ENCODE data around the gene DRG2. TPM values are rescaled to one million over a fixed set of nuclear protein-coding genes. Genes with fewer than 3 reads are reported as not detected.

Gene DRG2
- total and polyA plus RNA-seq, 2 of the 13 experiments (the other 11 are each of a cell fraction or from before 2014, with no cell fraction given), result 20.1 to 26.6 TPM

DNA sequence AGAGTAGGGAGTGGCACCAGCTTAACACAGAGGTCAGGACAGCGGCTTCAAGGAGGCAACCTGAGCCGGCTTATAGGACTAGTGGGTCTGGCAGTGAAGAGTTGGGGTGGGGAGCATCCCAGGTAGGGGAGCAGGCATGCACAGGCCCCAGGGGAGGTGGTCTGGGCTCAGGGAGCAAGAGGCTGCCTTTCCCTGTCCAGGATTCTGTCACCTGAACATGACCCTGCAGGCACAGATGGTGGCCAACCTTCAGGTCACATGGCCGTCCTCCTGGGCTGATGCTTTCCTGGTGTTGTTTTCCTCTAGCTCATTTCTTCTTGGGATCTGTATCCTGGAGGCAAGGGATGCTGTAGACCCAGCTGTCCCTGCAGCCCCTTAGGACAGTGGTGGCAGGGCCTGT lies 17.3 kb downstream of the DRG2 start:
- no peak overlapping the region for H3K4me2 ChIP-seq (ENCODE audit: low read depth, low read length)
- FAIRE-seq (no peak), ATAC-seq (no peak), DNase-seq (ENCODE audit: low spot score) (no peak)
- H3K27ac ChIP-seq (ENCODE audit: extremely low read length, insufficient read depth, low read length), result no peak overlapping the region
- H3K27me3 ChIP-seq (ENCODE audit: control insufficient read depth in 1 of 2, insufficient read depth in 2 of 2, low read length in 2 of 2), result no peaks in the 10 kb centered on the region
- H3K4me3 ChIP-seq (replicated peaks in 1 of 3; ENCODE audit: insufficient read depth in 1 of 3, low read depth in 2 of 3, low read length in 3 of 3), result no peak overlapping the region
- no peaks in the 10 kb centered on the region for H3K9me3 ChIP-seq (ENCODE audit: low read length)
- H3K9ac ChIP-seq (ENCODE audit: insufficient read depth, low read depth, low read length), result no peak overlapping the region
- H2AFZ ChIP-seq (ENCODE audit: low read length), result no peak overlapping the region
- no TSS peak for BruUV-seq (replicated peaks)
- intact Hi-C loops (cut with micrococcal nuclease; ENCODE audit: unreplicated experiment), result no loop called here
- peaks cover 1 to 23% of the 10 kb centered on the region in 2 experiments; a peak in 4 of 5 replicates for H3K36me3 ChIP-seq (replicated peaks in 1 of 2; ENCODE audit: control insufficient read depth in 1 of 2, insufficient read depth in 2 of 2, low read length in 2 of 2)
- H3K4me1 ChIP-seq (ENCODE audit: insufficient read depth, low read length), result no peaks in the 10 kb centered on the region
- ChIA-PET CTCF (ENCODE audit: low intra/inter-chr PET ratio, low total read pairs) (no interaction called here), POLR2A (no interaction called here)
- TF ChIP-seq ZNF329 (CRISPR knock-in tag; IDR thresholded peaks at IDR 0.05; ENCODE audit: low read depth) (no peak), ZNF773 (CRISPR knock-in tag; IDR thresholded peaks at IDR 0.05; ENCODE audit: borderline replicate concordance) (no peak), ZSCAN30 (CRISPR knock-in tag; IDR thresholded peaks at IDR 0.05) (no peak), POLR2A (IDR thresholded peaks at IDR 0.05; ENCODE audit: insufficient read depth in 1 of 2, low read depth in 2 of 2, low read length in 2 of 2) (0 out of 4 replicates have a peak, but pooled peaks of 1 of the 2 experiments have one; percentile 26), DNMT3B (CRISPR knock-in tag; conservative IDR thresholded peaks at IDR 0.05) (no peak), MIER3 (CRISPR knock-in tag; IDR thresholded peaks at IDR 0.05; ENCODE audit: borderline replicate concordance) (no peak)
- H4K20me1 ChIP-seq (ENCODE audit: insufficient read depth, low read length), result no peaks in the 10 kb centered on the region
- WGBS (ENCODE audit: low lambda C conversion rate), result 83% methylated on average over 1 of the region's 3 CpGs
- in situ Hi-C loops (cut with HindIII; ENCODE audit: extremely low pct_ligation_motif_present, low pct_unique_long_range_greater_than_20kb), result loop anchor here (25.0 kb wide), 1 partner anchor 93 kb away; no protein-coding TSS in a partner anchor
- no peaks in the 10 kb centered on the region for H3K79me2 ChIP-seq (ENCODE audit: insufficient read depth, low read length)

DNA sequence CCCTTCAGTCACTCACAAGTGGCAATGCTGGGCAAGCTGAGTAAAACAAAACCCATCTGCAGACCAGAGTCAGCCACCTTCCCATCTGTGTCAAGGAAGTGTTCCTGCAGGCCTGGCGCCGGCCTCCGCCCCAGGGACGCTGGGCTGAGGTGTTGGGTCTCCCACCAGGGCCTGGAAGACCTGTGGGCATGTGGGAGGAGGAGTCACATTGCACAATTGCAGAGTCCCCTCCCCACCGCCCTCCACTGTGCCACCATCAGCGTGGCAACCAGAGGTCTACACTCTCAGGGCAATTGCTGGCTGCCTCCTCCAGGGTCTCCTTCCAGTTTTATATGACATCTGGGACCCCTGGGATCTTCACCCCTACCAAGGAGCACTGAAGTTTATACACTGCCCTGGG lies 17.8 kb downstream of the DRG2 start:
- Histone ChIP-seq H3K36me3 (replicated peaks in 1 of 2; ENCODE audit: control insufficient read depth in 1 of 2, insufficient read depth in 2 of 2, low read length in 2 of 2) (peaks cover 1 to 18% of the 10 kb centered on the region in 2 experiments; a peak in 3 of 5 replicates), H3K4me2 (ENCODE audit: low read depth, low read length) (no peak overlapping the region), H3K4me1 (ENCODE audit: insufficient read depth, low read length) (peaks cover 2% of the 10 kb centered on the region; the same call in 1 of the 2 replicates), H3K79me2 (ENCODE audit: insufficient read depth, low read length) (no peaks in the 10 kb centered on the region), H3K9ac (ENCODE audit: insufficient read depth, low read depth, low read length) (no peak overlapping the region), H4K20me1 (ENCODE audit: insufficient read depth, low read length) (no peaks in the 10 kb centered on the region), H3K4me3 (replicated peaks in 1 of 3; ENCODE audit: insufficient read depth in 1 of 3, low read depth in 2 of 3, low read length in 3 of 3) (no peak overlapping the region), H3K27ac (ENCODE audit: extremely low read length, insufficient read depth, low read length) (no peak overlapping the region), H2AFZ (ENCODE audit: low read length) (no peak overlapping the region), H3K9me3 (ENCODE audit: low read length) (no peaks in the 10 kb centered on the region), H3K27me3 (ENCODE audit: control insufficient read depth in 1 of 2, insufficient read depth in 2 of 2, low read length in 2 of 2) (no peaks in the 10 kb centered on the region)
- CTCF ChIA-PET (ENCODE audit: low intra/inter-chr PET ratio, low total read pairs), result no interaction called here
- intact Hi-C loops (cut with micrococcal nuclease; ENCODE audit: unreplicated experiment), result no loop called here
- DNase-seq (ENCODE audit: low spot score) (no peak), ATAC-seq (no peak), FAIRE-seq (no peak)
- POLR2A ChIA-PET, result no interaction called here
- BruUV-seq (replicated peaks), result no TSS peak
- in situ Hi-C loops (cut with HindIII; ENCODE audit: extremely low pct_ligation_motif_present, low pct_unique_long_range_greater_than_20kb), result loop anchor here (25.0 kb wide), 1 partner anchor 93 kb away; no protein-coding TSS in a partner anchor
- 87% methylated on average over 2 of the region's 6 CpGs for WGBS (ENCODE audit: low lambda C conversion rate)
- no peak for TF ChIP-seq RBAK (CRISPR knock-in tag; IDR thresholded peaks at IDR 0.05)
- TF ChIP-seq RBM22 (optimal IDR thresholded peaks at IDR 0.05; ENCODE audit: low read length), result no peak
- TF ChIP-seq SMAD3 (CRISPR knock-in tag; IDR thresholded peaks at IDR 0.05), result no peak
- no peak for TF ChIP-seq CBX1 (IDR thresholded peaks at IDR 0.05; ENCODE audit: low read depth)
- TF ChIP-seq, protein P1, sequence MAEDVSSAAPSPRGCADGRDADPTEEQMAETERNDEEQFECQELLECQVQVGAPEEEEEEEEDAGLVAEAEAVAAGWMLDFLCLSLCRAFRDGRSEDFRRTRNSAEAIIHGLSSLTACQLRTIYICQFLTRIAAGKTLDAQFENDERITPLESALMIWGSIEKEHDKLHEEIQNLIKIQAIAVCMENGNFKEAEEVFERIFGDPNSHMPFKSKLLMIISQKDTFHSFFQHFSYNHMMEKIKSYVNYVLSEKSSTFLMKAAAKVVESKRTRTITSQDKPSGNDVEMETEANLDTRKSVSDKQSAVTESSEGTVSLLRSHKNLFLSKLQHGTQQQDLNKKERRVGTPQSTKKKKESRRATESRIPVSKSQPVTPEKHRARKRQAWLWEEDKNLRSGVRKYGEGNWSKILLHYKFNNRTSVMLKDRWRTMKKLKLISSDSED (CRISPR knock-in tag; IDR thresholded peaks at IDR 0.05), result no peak
- no peak for TF ChIP-seq ZFP36 (IDR thresholded peaks at IDR 0.05; ENCODE audit: borderline replicate concordance, low read depth, low read length, partially characterized antibody)
- TF ChIP-seq ZNF629 (CRISPR knock-in tag; conservative IDR thresholded peaks at IDR 0.05), result no peak
- TF ChIP-seq ZNF598 (CRISPR knock-in tag; IDR thresholded peaks at IDR 0.05; ENCODE audit: borderline replicate concordance), result no peak
- TF ChIP-seq ZNF747 (CRISPR knock-in tag; IDR thresholded peaks at IDR 0.05; ENCODE audit: borderline replicate concordance), result no peak
- no peak for TF ChIP-seq ZNF724P (CRISPR knock-in tag; IDR thresholded peaks at IDR 0.05; ENCODE audit: borderline replicate concordance)
- TF ChIP-seq BORCS8-MEF2B (CRISPR knock-in tag; IDR thresholded peaks at IDR 0.05), result no peak
- no peak for TF ChIP-seq SAP130 (CRISPR knock-in tag; IDR thresholded peaks at IDR 0.05; ENCODE audit: low read depth)
- TF ChIP-seq ZNF510 (CRISPR knock-in tag; IDR thresholded peaks at IDR 0.05; ENCODE audit: low read depth), result no peak
- TF ChIP-seq ZFYVE20 (CRISPR knock-in tag; IDR thresholded peaks at IDR 0.05; ENCODE audit: borderline replicate concordance, low read depth), result no peak
- TF ChIP-seq ZNF460 (CRISPR knock-in tag; IDR thresholded peaks at IDR 0.05; ENCODE audit: borderline replicate concordance), result no peak

Measured in HepG2 (cell line).